ENCODE measurements around the gene SKAP1.
"Not testable (repeated sequence)": the region's sequence is repeated elsewhere in the genome, so short reads cannot be mapped to it uniquely, and the experiment has no call there.

SKAP1 gene

DNA sequence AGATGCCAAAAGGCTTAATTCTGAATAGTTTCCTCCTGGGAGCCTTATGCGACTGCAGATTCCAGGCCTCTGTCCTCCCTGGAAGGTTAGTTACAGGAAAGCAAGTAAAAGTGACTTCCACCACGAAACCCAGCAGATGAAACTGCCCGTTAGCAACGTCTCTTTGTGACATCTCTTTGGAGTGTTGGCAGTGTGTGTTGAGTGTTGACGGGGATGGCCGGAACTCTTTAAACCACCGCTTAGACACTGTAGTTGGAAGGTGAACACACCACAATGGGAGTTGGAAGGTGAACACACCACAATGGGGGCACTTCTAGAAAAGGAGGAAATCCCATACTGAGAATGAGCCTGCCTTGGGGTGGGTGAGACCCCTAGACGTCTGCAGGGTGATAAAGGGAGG, 858 bp downstream of the SKAP1 start:
- Histone ChIP-seq H3K9me3 (ENCODE audit: low read depth, low read length) (no peaks in the 10 kb centered on the region), H3K27ac (no peak overlapping the region), H3K9ac (ENCODE audit: insufficient read length) (no peak overlapping the region), H3K4me3 (no peak overlapping the region), H3K36me3 (ENCODE audit: insufficient read depth, low read length) (no peaks in the 10 kb centered on the region)
- TF ChIP-seq FOXP2 (optimal IDR thresholded peaks at IDR 0.05; ENCODE audit: control extremely low read depth, extremely low read length, insufficient read depth) (no peak), POLR2AphosphoS5 (IDR thresholded peaks at IDR 0.05; ENCODE audit: borderline replicate concordance, low read depth, low read length) (no peak), EZH2 (IDR thresholded peaks at IDR 0.05) (no peak)
- DNase-seq (ENCODE audit: low read depth, low spot score) = no peak

- TF ChIP-seq FOXP2 (optimal IDR thresholded peaks at IDR 0.05; ENCODE audit: control extremely low read depth, extremely low read length, insufficient read depth) = no peak
- no peak for TF ChIP-seq POLR2AphosphoS5 (IDR thresholded peaks at IDR 0.05; ENCODE audit: borderline replicate concordance, low read depth, low read length)
- no peak for TF ChIP-seq EZH2 (IDR thresholded peaks at IDR 0.05)
- Histone ChIP-seq H3K9ac (ENCODE audit: insufficient read length) (no peak overlapping the region), H3K36me3 (ENCODE audit: insufficient read depth, low read length) (no peaks in the 10 kb centered on the region), H3K9me3 (ENCODE audit: low read depth, low read length) (no peaks in the 10 kb centered on the region), H3K27ac (no peak overlapping the region), H3K4me3 (no peak overlapping the region)
- no peak for DNase-seq (ENCODE audit: low read depth, low spot score)
Observed at GRCh38 chr17:48427598-48427997, 2.4 kb downstream of the SKAP1 start.

- no peak for TF ChIP-seq POLR2AphosphoS5 (IDR thresholded peaks at IDR 0.05; ENCODE audit: borderline replicate concordance, low read depth, low read length)
- no peak for TF ChIP-seq EZH2 (IDR thresholded peaks at IDR 0.05)
- TF ChIP-seq FOXP2 (optimal IDR thresholded peaks at IDR 0.05; ENCODE audit: control extremely low read depth, extremely low read length, insufficient read depth) = no peak
- no peaks in the 10 kb centered on the region for H3K36me3 ChIP-seq (ENCODE audit: insufficient read depth, low read length)
- no peak for DNase-seq (ENCODE audit: low read depth, low spot score)
- no peak overlapping the region for H3K4me3 ChIP-seq
- no peak overlapping the region for H3K27ac ChIP-seq
- H3K9ac ChIP-seq (ENCODE audit: insufficient read length) = no peak overlapping the region
- H3K9me3 ChIP-seq (ENCODE audit: low read depth, low read length) = no peaks in the 10 kb centered on the region
Observed at GRCh38 chr17:48426761-48427500, 3.1 kb downstream of the SKAP1 start.

- Histone ChIP-seq H3K27ac (no peak overlapping the region), H3K36me3 (ENCODE audit: insufficient read depth, low read length) (no peaks in the 10 kb centered on the region), H3K9ac (ENCODE audit: insufficient read length) (no peak overlapping the region), H3K4me3 (no peak overlapping the region), H3K9me3 (ENCODE audit: low read depth, low read length) (no peaks in the 10 kb centered on the region)
- no peak for DNase-seq (ENCODE audit: low read depth, low spot score)
- TF ChIP-seq FOXP2 (optimal IDR thresholded peaks at IDR 0.05; ENCODE audit: control extremely low read depth, extremely low read length, insufficient read depth) (no peak), EZH2 (IDR thresholded peaks at IDR 0.05) (no peak), POLR2AphosphoS5 (IDR thresholded peaks at IDR 0.05; ENCODE audit: borderline replicate concordance, low read depth, low read length) (no peak)
Observed at GRCh38 chr17:48426019-48426665, 3.9 kb downstream of the SKAP1 start.

GRCh38 chr17:48422060-48422459, 8.0 kb downstream of the SKAP1 start:
- not testable (repeated sequence) for H3K9ac ChIP-seq (ENCODE audit: insufficient read length); H3K36me3 ChIP-seq (ENCODE audit: insufficient read depth, low read length); H3K4me3 ChIP-seq; H3K27ac ChIP-seq; DNase-seq (ENCODE audit: low read depth, low spot score); H3K9me3 ChIP-seq (ENCODE audit: low read depth, low read length)

DNA sequence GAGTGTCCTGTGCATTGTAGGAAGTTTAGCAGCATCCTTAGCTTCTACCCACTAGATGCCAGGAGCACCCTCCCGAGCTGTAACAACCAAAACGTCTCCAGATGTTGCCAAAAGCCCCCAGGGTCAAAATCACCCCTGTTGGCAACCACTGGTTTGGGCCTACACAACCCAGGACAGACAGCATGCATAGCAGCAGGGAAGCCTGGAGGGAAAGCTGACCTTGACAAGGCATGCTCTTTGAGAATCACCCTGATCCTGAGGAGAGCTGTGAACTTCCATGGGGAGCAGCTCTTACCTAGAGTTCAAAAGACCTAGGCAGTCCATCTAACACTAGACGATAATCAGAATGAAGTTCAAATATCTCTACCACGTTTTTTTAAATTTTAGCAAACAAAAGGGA, 9.2 kb downstream of the SKAP1 start:
- no peak for DNase-seq (ENCODE audit: low read depth, low spot score)
- Histone ChIP-seq H3K27ac (no peak overlapping the region), H3K4me3 (no peak overlapping the region), H3K36me3 (ENCODE audit: insufficient read depth, low read length) (no peaks in the 10 kb centered on the region), H3K9ac (ENCODE audit: insufficient read length) (no peak overlapping the region), H3K9me3 (ENCODE audit: low read depth, low read length) (no peaks in the 10 kb centered on the region)
- TF ChIP-seq FOXP2 (optimal IDR thresholded peaks at IDR 0.05; ENCODE audit: control extremely low read depth, extremely low read length, insufficient read depth) (no peak), POLR2AphosphoS5 (IDR thresholded peaks at IDR 0.05; ENCODE audit: borderline replicate concordance, low read depth, low read length) (no peak), EZH2 (IDR thresholded peaks at IDR 0.05) (no peak)

DNA sequence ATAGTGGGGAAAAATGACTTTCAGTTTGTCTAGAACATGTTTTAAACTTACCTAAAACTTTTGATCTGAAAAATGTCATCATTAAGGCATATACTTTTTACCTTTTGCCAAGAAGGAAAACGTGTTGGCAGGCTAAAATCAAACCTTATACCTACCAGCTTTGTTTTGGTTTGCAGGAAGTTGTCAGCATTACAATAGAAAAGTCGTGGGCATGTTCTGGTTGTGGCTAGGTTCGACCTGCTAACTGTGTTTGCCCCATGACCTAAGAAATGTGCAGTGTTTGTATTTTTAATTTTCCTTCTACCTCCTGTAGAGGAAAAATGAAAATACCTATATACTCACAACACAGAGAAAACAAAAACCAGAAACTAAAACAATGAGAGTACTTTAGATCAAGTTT, 13.0 kb downstream of the SKAP1 start:
- Histone ChIP-seq H3K36me3 (ENCODE audit: insufficient read depth, low read length) (no peaks in the 10 kb centered on the region), H3K4me3 (no peak overlapping the region), H3K9ac (ENCODE audit: insufficient read length) (no peak overlapping the region), H3K27ac (no peak overlapping the region), H3K9me3 (ENCODE audit: low read depth, low read length) (no peaks in the 10 kb centered on the region)
- no peak for TF ChIP-seq FOXP2 (optimal IDR thresholded peaks at IDR 0.05; ENCODE audit: control extremely low read depth, extremely low read length, insufficient read depth)
- TF ChIP-seq EZH2 (IDR thresholded peaks at IDR 0.05) = no peak
- TF ChIP-seq POLR2AphosphoS5 (IDR thresholded peaks at IDR 0.05; ENCODE audit: borderline replicate concordance, low read depth, low read length) = no peak
- no peak for DNase-seq (ENCODE audit: low read depth, low spot score)

- TF ChIP-seq POLR2AphosphoS5 (IDR thresholded peaks at IDR 0.05; ENCODE audit: borderline replicate concordance, low read depth, low read length) (no peak), EZH2 (IDR thresholded peaks at IDR 0.05) (no peak), FOXP2 (optimal IDR thresholded peaks at IDR 0.05; ENCODE audit: control extremely low read depth, extremely low read length, insufficient read depth) (no peak)
- Histone ChIP-seq H3K9me3 (ENCODE audit: low read depth, low read length) (no peaks in the 10 kb centered on the region), H3K9ac (ENCODE audit: insufficient read length) (no peak overlapping the region), H3K27ac (no peak overlapping the region), H3K36me3 (ENCODE audit: insufficient read depth, low read length) (no peaks in the 10 kb centered on the region), H3K4me3 (no peak overlapping the region)
- DNase-seq (ENCODE audit: low read depth, low spot score) = no peak
Observed at GRCh38 chr17:48413613-48414405, 16.2 kb downstream of the SKAP1 start.

Measured in SK-N-MC (cell line).